Measurements from ENCODE around the gene PTPRU. TPM values are rescaled to one million over a fixed set of nuclear protein-coding genes. Genes with fewer than 3 reads are reported as not detected.

The PTPRU gene
- total and polyA plus RNA-seq, 2 of the 8 experiments (the other 6 are each of a cell fraction or from before 2014, with no cell fraction given) = 33.8 to 41.8 TPM

- no peak overlapping the region for H4K91ac ChIP-seq (replicated peaks; ENCODE audit: insufficient read length, low read length)
- H4K20me1 ChIP-seq (replicated peaks in 1 of 2; ENCODE audit: control insufficient read depth in 1 of 2, insufficient read depth in 2 of 2, low read length in 2 of 2) = no peaks in the 10 kb centered on the region
- H2BK20ac ChIP-seq (ENCODE audit: low read length) = no peak overlapping the region
- no peaks in the 10 kb centered on the region for H3K9me3 ChIP-seq (ENCODE audit: insufficient read depth in 2 of 2, low read depth in 1 of 2, low read length in 1 of 2)
- no peak overlapping the region for H4K5ac ChIP-seq (ENCODE audit: insufficient read length, low read depth, low read length)
- DNase-seq (ENCODE audit: low read depth in 1 of 2, low spot score in 2 of 2) (no peak), FAIRE-seq (peak; percentile 68)
- no peaks in the 10 kb centered on the region for H3K79me1 ChIP-seq (ENCODE audit: low read depth, low read length)
- WGBS, 2 experiments (ENCODE audit: extremely low coverage in 1 of 2, insufficient coverage in 1 of 2, insufficient read length in 1 of 2, insufficient replicate concordance in 2 of 2, low coverage in 1 of 2, low lambda C conversion rate in 2 of 2, missing lambda C conversion rate in 1 of 2) = 89% methylated on average over 2 of the region's 2 CpGs; no CpG with 5 or more reads in 1 of the 2 experiments
- no peak overlapping the region for H4K8ac ChIP-seq (ENCODE audit: extremely low read depth, insufficient read depth, low read length)
- no peak overlapping the region for H3K4me3 ChIP-seq (ENCODE audit: extremely low read depth in 1 of 4, insufficient read depth in 2 of 4, low read depth in 3 of 4, low read length in 4 of 4)
- TF ChIP-seq RAD21 (IDR thresholded peaks at IDR 0.05 in 1 of 2, conservative IDR thresholded peaks at IDR 0.05 in 1 of 2; ENCODE audit: low read depth in 2 of 2, low read length in 2 of 2) (peak; percentile 72 to 79), RFX5 (IDR thresholded peaks at IDR 0.05; ENCODE audit: borderline replicate concordance, low read depth, low read length) (no peak), ATF2 (IDR thresholded peaks at IDR 0.05; ENCODE audit: low read length) (no peak), CTBP2 (IDR thresholded peaks at IDR 0.05; ENCODE audit: borderline replicate concordance, insufficient read depth, insufficient read length, low read length) (no peak), ZNF274 (IDR thresholded peaks at IDR 0.05; ENCODE audit: borderline replicate concordance, extremely low read depth, low read length) (no peak), CTCF (IDR thresholded peaks at IDR 0.05; ENCODE audit: control extremely low read depth in 1 of 3, insufficient read depth in 1 of 3, low read depth in 1 of 3, low read length in 3 of 3) (peak; percentile 49 to 77 (median 69))
- H3K36me3 ChIP-seq (ENCODE audit: control insufficient read depth in 2 of 4, insufficient read depth in 4 of 4, low read length in 3 of 4) = peaks cover 2 to 24% (median 20%) of the 10 kb centered on the region in 4 experiments; a peak in 6 of 8 replicates
- no peak overlapping the region for H3K56ac ChIP-seq (replicated peaks; ENCODE audit: insufficient read length, low read depth, low read length)
- H3K23me2 ChIP-seq (ENCODE audit: low read depth, low read length) = no peaks in the 10 kb centered on the region
- H3K23ac ChIP-seq (ENCODE audit: insufficient read length) = no peak overlapping the region
- H3K27ac ChIP-seq (ENCODE audit: low read depth, low read length) = no peak overlapping the region
- ChIA-PET POLR2A (ENCODE audit: partially characterized antibody) (interaction anchor here (0.7 to 5.2 kb wide), 10 partner anchors 12 to 312 kb away, joined by 3 to 37 read pairs (median 4); partner anchors contain the start of genes EPB41, SRSF4 and TMEM200B), CTCF (ENCODE audit: partially characterized antibody) (interaction anchor here (0.5 to 2.8 kb wide), 42 partner anchors 10 to 1798 kb away, joined by 3 to 29 read pairs (median 4); partner anchors contain the start of genes SRSF4 and TMEM200B)
- no peak overlapping the region for H2BK15ac ChIP-seq (ENCODE audit: low read length)
- H2BK120ac ChIP-seq (replicated peaks; ENCODE audit: low read depth, low read length) = no peak overlapping the region
- H2AFZ ChIP-seq (ENCODE audit: low read length) = no peak overlapping the region
- H2AK5ac ChIP-seq (ENCODE audit: low read depth, low read length) = no peak overlapping the region
- H3K18ac ChIP-seq (ENCODE audit: extremely low read depth, low read length) = no peak overlapping the region
- H3K9ac ChIP-seq (replicated peaks in 1 of 4; ENCODE audit: extremely low read depth in 1 of 4, low read depth in 3 of 4, low read length in 3 of 4) = no peak overlapping the region
- no peaks in the 10 kb centered on the region for H3K79me2 ChIP-seq (ENCODE audit: control insufficient read depth in 1 of 2, insufficient read depth in 2 of 2, low read length in 2 of 2)
- H3K4me2 ChIP-seq (ENCODE audit: insufficient read depth in 1 of 2, low read depth in 2 of 2, low read length in 2 of 2) = no peak overlapping the region
- H3K4ac ChIP-seq (replicated peaks; ENCODE audit: insufficient read length, low read depth, low read length) = no peak overlapping the region
- no peak overlapping the region for H2BK12ac ChIP-seq (ENCODE audit: low read depth, low read length)
- no peak overlapping the region for H2BK5ac ChIP-seq (ENCODE audit: low read depth, low read length)
- H3K4me1 ChIP-seq (replicated peaks in 1 of 4; ENCODE audit: control insufficient read depth in 3 of 4, insufficient read depth in 4 of 4, low read length in 3 of 4) = peaks cover 0 to 5% (median 1%) of the 10 kb centered on the region in 4 experiments; a peak in 2 of 7 replicates
- no peak overlapping the region for H3K14ac ChIP-seq (ENCODE audit: insufficient read length)
- no peaks in the 10 kb centered on the region for H3K27me3 ChIP-seq (replicated peaks in 1 of 4; ENCODE audit: control insufficient read depth in 3 of 4, extremely low read depth in 1 of 4, insufficient read depth in 3 of 4, low read length in 3 of 4)
Observed at GRCh38 chr1:29197590-29197924, 38.8 kb upstream of the PTPRU start.

Data from H1 (cell line).